Hepatocyte (in vitro differentiated cells): ENCODE data around the gene HCN3. TPM values are rescaled to one million over a fixed set of nuclear protein-coding genes. Genes with fewer than 3 reads are reported as not detected.

Source experiments
- DNase-seq: peaks from one replicate; pipeline ENCODE4 v3.0.0-alpha.2; 2016; ENCODE audit warnings: low spot score
- H2AFZ ChIP-seq: fragments of 200-600 bp; sonication (generic); 2 replicates; pipeline ENCODE4 v1.6.0; 2016; ENCODE audit warnings: antibody characterized with exemption, mild to moderate bottlenecking
- H3K27ac ChIP-seq: fragments of 200-600 bp; sonication (generic); 2 replicates; pipeline ENCODE4 v1.5.1; 2016; ENCODE audit warnings: mild to moderate bottlenecking
- H3K27me3 ChIP-seq: fragments of 200-600 bp; sonication (generic); 2 replicates; pipeline ENCODE4 v1.6.1; 2016
- H3K36me3 ChIP-seq: fragments of 200-600 bp; sonication (generic); replicated peaks from 2 replicates; pipeline ENCODE4 v1.5.1; 2016; ENCODE audit warnings: low read depth; ENCODE audit not compliant: insufficient read depth
- H3K4me1 ChIP-seq: fragments of 200-600 bp; sonication (generic); 2 replicates; pipeline ENCODE4 v1.5.1; 2016; ENCODE audit warnings: mild to moderate bottlenecking, moderate library complexity; ENCODE audit not compliant: insufficient read depth
- H3K4me2 ChIP-seq: fragments of 200-600 bp; sonication (generic); 2 replicates; pipeline ENCODE4 v1.6.0; 2016
- H3K4me3 ChIP-seq: fragments of 200-600 bp; sonication (generic); 2 replicates; pipeline ENCODE4 v1.5.1; 2016; ENCODE audit warnings: mild to moderate bottlenecking
- H3K79me2 ChIP-seq: fragments of 200-600 bp; sonication (generic); 2 replicates; pipeline ENCODE4 v1.6.0; 2017; ENCODE audit warnings: mild to moderate bottlenecking
- H3K9me2 ChIP-seq: fragments of 200-600 bp; sonication (generic); replicated peaks from 2 replicates; pipeline ENCODE4 v1.6.0; 2017; ENCODE audit warnings: mild to moderate bottlenecking; ENCODE audit not compliant: insufficient read depth
- H3K9me3 ChIP-seq: fragments of 200-600 bp; sonication (generic); 2 replicates; pipeline ENCODE4 v1.5.1; 2016; ENCODE audit warnings: low read depth, mild to moderate bottlenecking
- H4K20me1 ChIP-seq: fragments of 200-600 bp; sonication (generic); 2 replicates; pipeline ENCODE4 v1.6.0; 2016; ENCODE audit warnings: mild to moderate bottlenecking; ENCODE audit not compliant: insufficient read depth, poor library complexity, severe bottlenecking
- CTCF ChIP-seq: fragments of 200-600 bp; sonication (generic); IDR thresholded peaks from 2 replicates; pipeline ENCODE4 v1.5.1; 2016; ENCODE audit warnings: antibody characterized with exemption, mild to moderate bottlenecking; ENCODE audit not compliant: poor library complexity
- EZH2 ChIP-seq: fragments of 200-600 bp; sonication (generic); IDR thresholded peaks from 2 replicates; pipeline ENCODE4 v1.6.1; 2016; ENCODE audit warnings: antibody characterized with exemption, mild to moderate bottlenecking, borderline replicate concordance
- EZH2phosphoT487 ChIP-seq: fragments of 200-600 bp; sonication (generic); IDR thresholded peaks from one replicate; pipeline ENCODE4 v1.6.1; 2018; ENCODE audit warnings: antibody characterized with exemption, mild to moderate bottlenecking, low read depth, moderate library complexity; ENCODE audit not compliant: unreplicated experiment, severe bottlenecking
- WGBS: methylation state at CpG from one replicate; pipeline ENCODE4 v1.1.6; 2016; ENCODE audit warnings: low lambda C conversion rate; ENCODE audit errors: missing lambda C conversion rate; 5-methylcytosine and 5-hydroxymethylcytosine counted together
- polyA plus RNA-seq: library from polyadenylated mRNA; unstranded; fragments of >200 nt; fragmentation: Nextera tagmentation; extraction: Ambion mirVana; gene quantifications from 2 replicates; pipeline ENCODE4 v1.2.1, GENCODE V29; 2016
- total RNA-seq: library from RNA; depleted of rRNA; stranded (reverse); fragments of >200 nt; gene quantifications from 2 replicates; pipeline ENCODE4 v1.2.3, GENCODE V29; 2014

Gene HCN3
- total and polyA plus RNA-seq, 2 experiments from 2014 or later: 4.3 to 5.6 TPM

GRCh38 chr1:155329980-155330598, 52.8 kb downstream of the HCN3 start:
- no peaks in the 10 kb centered on the region for H3K27me3 ChIP-seq
- WGBS: 97% methylated on average over 11 of the region's 11 CpGs
- no peaks in the 10 kb centered on the region for H3K36me3 ChIP-seq
- H3K27ac ChIP-seq: no peak overlapping the region
- no peak overlapping the region for H3K4me3 ChIP-seq
- peaks cover 6% of the 10 kb centered on the region for H3K4me1 ChIP-seq
- H3K9me2 ChIP-seq: no peaks in the 10 kb centered on the region
- H3K79me2 ChIP-seq: peaks cover 22% of the 10 kb centered on the region
- no peak for DNase-seq
- H4K20me1 ChIP-seq: peaks cover 3% of the 10 kb centered on the region
- no peaks in the 10 kb centered on the region for H3K9me3 ChIP-seq
- H2AFZ ChIP-seq: no peak overlapping the region
- TF ChIP-seq EZH2 (no peak), EZH2phosphoT487 (no peak), CTCF (no peak)
- no peak overlapping the region for H3K4me2 ChIP-seq

GRCh38 chr1:155334962-155335361, 57.7 kb downstream of the HCN3 start:
- no peak overlapping the region for H3K4me2 ChIP-seq
- H3K9me2 ChIP-seq: no peaks in the 10 kb centered on the region
- H3K4me1 ChIP-seq: no peaks in the 10 kb centered on the region
- H3K27ac ChIP-seq: no peak overlapping the region
- TF ChIP-seq CTCF (no peak), EZH2 (no peak), EZH2phosphoT487 (no peak)
- no peaks in the 10 kb centered on the region for H3K9me3 ChIP-seq
- H2AFZ ChIP-seq: no peak overlapping the region
- H3K36me3 ChIP-seq: no peaks in the 10 kb centered on the region
- H4K20me1 ChIP-seq: no peaks in the 10 kb centered on the region
- H3K4me3 ChIP-seq: no peak overlapping the region
- WGBS: 83% methylated on average over 1 of the region's 1 CpG
- H3K27me3 ChIP-seq: no peaks in the 10 kb centered on the region
- no peak for DNase-seq
- H3K79me2 ChIP-seq: no peaks in the 10 kb centered on the region

Other genes starting within 250 kb of the HCN3 start
- gene DCST2, start 243.7 kb upstream of the HCN3 start, total RNA-seq: 0.04 and 1.6 TPM in 2 replicates
- 0.40 and 0.47 TPM in 2 replicates for gene DCST2, start 243.7 kb upstream of the HCN3 start, polyA plus RNA-seq
- 0.60 TPM in 1 of 2 replicates, not detected in the other for gene DCST1, start 243.6 kb upstream of the HCN3 start, total RNA-seq
- 0.12 TPM in 1 of 2 replicates, not detected in the other for gene DCST1, start 243.6 kb upstream of the HCN3 start, polyA plus RNA-seq
- 44.8 and 55.7 TPM in 2 replicates for gene ADAM15, start 226.1 kb upstream of the HCN3 start, total RNA-seq
- gene ADAM15, start 226.1 kb upstream of the HCN3 start, polyA plus RNA-seq: 108 and 117 TPM in 2 replicates
- 20.5 and 21.3 TPM in 2 replicates for gene EFNA4, start 213.7 kb upstream of the HCN3 start, total RNA-seq
- gene EFNA4, start 213.7 kb upstream of the HCN3 start, polyA plus RNA-seq: 16.3 and 18.1 TPM in 2 replicates
- gene EFNA3, start 198.6 kb upstream of the HCN3 start, total RNA-seq: 4.0 and 5.5 TPM in 2 replicates
- gene EFNA3, start 198.6 kb upstream of the HCN3 start, polyA plus RNA-seq: 10.3 and 13.1 TPM in 2 replicates
- gene EFNA1, start 149.6 kb upstream of the HCN3 start, total RNA-seq: 78.7 and 94.8 TPM in 2 replicates
- gene EFNA1, start 149.6 kb upstream of the HCN3 start, polyA plus RNA-seq: 137 and 172 TPM in 2 replicates
- gene SLC50A1, start 141.6 kb upstream of the HCN3 start, total RNA-seq: 75.3 and 88.6 TPM in 2 replicates
- gene SLC50A1, start 141.6 kb upstream of the HCN3 start, polyA plus RNA-seq: 111 and 115 TPM in 2 replicates
- gene DPM3, start 136.9 kb upstream of the HCN3 start, total RNA-seq: 94.2 and 121 TPM in 2 replicates
- 84.1 and 96.3 TPM in 2 replicates for gene DPM3, start 136.9 kb upstream of the HCN3 start, polyA plus RNA-seq
- 191 and 209 TPM in 2 replicates for gene KRTCAP2, start 104.2 kb upstream of the HCN3 start, total RNA-seq
- gene KRTCAP2, start 104.2 kb upstream of the HCN3 start, polyA plus RNA-seq: 440 and 454 TPM in 2 replicates
- gene TRIM46, start 103.6 kb upstream of the HCN3 start, total RNA-seq: 1.1 and 1.2 TPM in 2 replicates
- gene TRIM46, start 103.6 kb upstream of the HCN3 start, polyA plus RNA-seq: 1.9 and 2.1 TPM in 2 replicates
- gene THBS3, start 69.6 kb upstream of the HCN3 start, total RNA-seq: 19.8 and 20.3 TPM in 2 replicates
- gene THBS3, start 69.6 kb upstream of the HCN3 start, polyA plus RNA-seq: 39.9 and 41.6 TPM in 2 replicates
- 42.1 and 49.4 TPM in 2 replicates for gene MTX1, start 68.8 kb upstream of the HCN3 start, total RNA-seq
- gene MTX1, start 68.8 kb upstream of the HCN3 start, polyA plus RNA-seq: 78.2 and 82.0 TPM in 2 replicates
- 8.1 and 8.8 TPM in 2 replicates for gene ENTREP3, start 22.0 kb upstream of the HCN3 start, total RNA-seq
- gene ENTREP3, start 22.0 kb upstream of the HCN3 start, polyA plus RNA-seq: 26.0 and 27.1 TPM in 2 replicates
- 45.0 and 45.7 TPM in 2 replicates for gene SCAMP3, start 15.1 kb upstream of the HCN3 start, total RNA-seq
- 114 and 131 TPM in 2 replicates for gene SCAMP3, start 15.1 kb upstream of the HCN3 start, polyA plus RNA-seq
- gene CLK2, start 4.0 kb upstream of the HCN3 start, total RNA-seq: 18.6 and 26.1 TPM in 2 replicates
- 48.7 and 53.8 TPM in 2 replicates for gene CLK2, start 4.0 kb upstream of the HCN3 start, polyA plus RNA-seq
- gene PKLR, start 24.0 kb downstream of the HCN3 start, total RNA-seq: 12.8 and 13.3 TPM in 2 replicates
- 4.7 and 10.9 TPM in 2 replicates for gene PKLR, start 24.0 kb downstream of the HCN3 start, polyA plus RNA-seq
- gene FDPS, start 31.4 kb downstream of the HCN3 start, total RNA-seq: 284 and 313 TPM in 2 replicates
- gene FDPS, start 31.4 kb downstream of the HCN3 start, polyA plus RNA-seq: 336 and 347 TPM in 2 replicates
- gene RUSC1, start 43.4 kb downstream of the HCN3 start, total RNA-seq: 22.3 and 25.2 TPM in 2 replicates
- 34.9 and 48.4 TPM in 2 replicates for gene RUSC1, start 43.4 kb downstream of the HCN3 start, polyA plus RNA-seq